PC-3 (cell line): ENCODE measurements around the gene PDE9A. TPM values are rescaled to one million over a fixed set of nuclear protein-coding genes. Genes with fewer than 3 reads are reported as not detected.

Experiments used
- ATAC-seq: fragments of 200-7000 bp; cut with Tn5 transposase; 2 replicates; pipeline ENCODE4 v1.9.1; 2020; ENCODE audit warnings: mild to moderate bottlenecking, moderate library complexity
- BruUV-seq: library from RNA; stranded (reverse); fragments of 400-500 nt; replicated peaks from 2 replicates; lab custom pipeline; 2021; lab: Mats Ljungman, UMichigan
- CTCF ChIA-PET: fragments of 300-600 bp; sonication (Branson Sonifier 250); formaldehyde crosslinking; loops from one replicate; lab custom pipeline; 2022; ENCODE audit warnings: antibody characterized with exemption; lab: Charles Lee
- POLR2A ChIA-PET: fragments of 300-600 bp; sonication (Branson Sonifier 250); formaldehyde crosslinking; loops from one replicate; lab custom pipeline; 2022; ENCODE audit warnings: antibody characterized with exemption; ENCODE audit not compliant: unreplicated experiment; lab: Charles Lee
- DNase-seq: peaks from one replicate; pipeline ENCODE4 v3.0.0-alpha.2; 2015
- H2AFZ ChIP-seq: fragments of 300-600 bp; sonication (generic); 2 replicates; pipeline ENCODE4 v1.6.0; 2016; ENCODE audit warnings: antibody characterized with exemption, low read length
- H3F3A ChIP-seq: fragments of 300-600 bp; sonication (generic); one replicate; pipeline ENCODE4 v1.6.0; 2017; ENCODE audit warnings: antibody characterized with exemption, low read length, control low read depth, mild to moderate bottlenecking; ENCODE audit not compliant: unreplicated experiment
- H3K27ac ChIP-seq: fragments of 300-600 bp; sonication (generic); 2 replicates; pipeline ENCODE4 v1.5.1; 2016; ENCODE audit warnings: mild to moderate bottlenecking, low read length
- H3K27me3 ChIP-seq: fragments of 300-600 bp; sonication (generic); 2 replicates; pipeline ENCODE4 v1.6.1; 2016; ENCODE audit warnings: low read length, mixed read lengths
- H3K36me3 ChIP-seq: fragments of 300-600 bp; sonication (generic); 2 replicates; pipeline ENCODE4 v1.6.1; 2016; ENCODE audit warnings: low read depth, mixed run types, low read length, mixed read lengths
- H3K4me1 ChIP-seq: fragments of 300-600 bp; sonication (generic); 2 replicates; pipeline ENCODE4 v1.5.1; 2016; ENCODE audit warnings: low read length; ENCODE audit not compliant: insufficient read depth
- H3K4me2 ChIP-seq: fragments of 300-600 bp; sonication (generic); 2 replicates; pipeline ENCODE4 v1.6.0; 2016; ENCODE audit warnings: low read length
- H3K4me3 ChIP-seq: fragments of 300-600 bp; sonication (generic); 2 replicates; pipeline ENCODE4 v1.5.1; 2016; ENCODE audit warnings: mild to moderate bottlenecking, low read length, mixed read lengths
- H3K79me2 ChIP-seq: fragments of 300-600 bp; sonication (generic); 2 replicates; pipeline ENCODE4 v1.6.1; 2017; ENCODE audit warnings: low read length, mixed read lengths
- H3K9ac ChIP-seq: fragments of 300-600 bp; sonication (generic); 2 replicates; pipeline ENCODE4 v1.6.0; 2016; ENCODE audit warnings: mild to moderate bottlenecking, low read length
- H3K9me2 ChIP-seq: fragments of 300-600 bp; sonication (generic); replicated peaks from 2 replicates; pipeline ENCODE4 v1.6.1; 2016; ENCODE audit warnings: mixed run types, low read length, mixed read lengths
- H3K9me3 ChIP-seq: fragments of 300-600 bp; sonication (generic); 2 replicates; pipeline ENCODE4 v1.6.1; 2016; ENCODE audit warnings: low read length, mixed read lengths
- H4K20me1 ChIP-seq: fragments of 300-600 bp; sonication (generic); 2 replicates; pipeline ENCODE4 v1.6.1; 2016; ENCODE audit warnings: low read length, mixed read lengths
- CTCF ChIP-seq: fragments of 300-600 bp; sonication (generic); conservative IDR thresholded peaks from 2 replicates; pipeline ENCODE4 v1.5.1; 2017; ENCODE audit warnings: antibody characterized with exemption, low read depth, mild to moderate bottlenecking, low read length
- EZH2 ChIP-seq: fragments of 300-600 bp; sonication (generic); IDR thresholded peaks from one replicate; pipeline ENCODE4 v1.6.1; 2017; ENCODE audit warnings: antibody characterized with exemption, mild to moderate bottlenecking, low read length; ENCODE audit not compliant: unreplicated experiment
- EZH2phosphoT487 ChIP-seq: fragments of 300-600 bp; sonication (generic); IDR thresholded peaks from 2 replicates; pipeline ENCODE4 v1.6.1; 2018; ENCODE audit warnings: mild to moderate bottlenecking, antibody characterized with exemption, low read length, borderline replicate concordance
- intact Hi-C: fragments of 100-400 bp; cut with micrococcal nuclease; formaldehyde crosslinking; loops from 2 replicates; pipeline ENCODE4 v1.9.0; 2023
- total RNA-seq: library from RNA; depleted of rRNA; stranded (reverse); fragments of >200 nt; gene quantifications from 2 replicates; pipeline ENCODE4 v1.2.3, GENCODE V29; 2014

Gene PDE9A
- total RNA-seq, 1 experiment from 2014 or later, result 0.33 TPM

DNA sequence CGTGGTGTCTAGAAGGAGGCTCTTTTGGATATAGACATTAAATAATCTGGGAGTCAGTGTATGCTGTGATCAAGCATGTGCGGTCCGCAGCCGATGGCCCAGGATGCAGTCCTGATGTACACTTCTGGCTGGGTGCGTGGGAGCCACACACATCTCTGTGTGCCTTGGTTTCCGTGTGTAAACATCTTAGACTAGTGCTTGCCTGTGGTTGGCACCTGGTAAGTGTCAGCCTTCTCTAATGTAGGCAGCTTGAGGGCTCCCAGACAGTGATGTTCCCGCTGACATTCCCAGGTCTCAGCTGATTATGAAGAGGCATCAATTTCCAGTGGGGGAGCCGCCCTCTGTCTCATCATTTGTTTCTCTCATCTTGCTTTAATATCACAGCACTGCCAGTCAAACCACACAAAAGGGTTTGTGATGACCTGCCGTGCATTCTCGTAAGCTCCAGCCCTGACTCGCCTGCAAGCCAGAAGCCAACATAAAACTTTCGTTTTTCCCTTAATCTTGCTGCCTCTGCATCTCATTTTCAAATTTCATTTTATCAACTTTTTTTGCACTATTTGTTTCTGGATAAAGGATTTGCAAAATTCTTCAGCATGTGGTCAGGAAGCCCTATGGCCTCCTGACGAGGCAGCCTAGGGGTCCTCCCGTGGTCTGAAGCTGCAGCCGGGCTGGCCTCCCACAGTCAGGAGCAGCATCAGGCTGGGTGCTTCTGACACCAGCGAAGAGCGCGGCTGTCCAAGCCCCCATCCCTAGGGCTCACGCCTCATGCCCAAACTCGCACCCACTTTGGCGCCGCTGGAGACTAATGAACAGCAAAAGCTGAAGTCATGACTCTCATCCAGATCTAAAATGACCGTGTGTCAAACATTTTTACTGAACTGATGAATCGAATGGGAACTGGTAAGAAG is 28.1 kb downstream of the PDE9A start:
- Histone ChIP-seq H3K79me2 (no peaks in the 10 kb centered on the region), H3K9ac (no peak overlapping the region), H3K27me3 (peaks cover 51% of the 10 kb centered on the region), H3K36me3 (no peaks in the 10 kb centered on the region), H3K4me3 (no peak overlapping the region), H2AFZ (no peak overlapping the region), H3K4me2 (no peak overlapping the region), H3K4me1 (peaks cover 15% of the 10 kb centered on the region), H4K20me1 (no peaks in the 10 kb centered on the region), H3F3A (no peaks in the 10 kb centered on the region), H3K9me2 (no peaks in the 10 kb centered on the region), H3K27ac (no peak overlapping the region), H3K9me3 (no peaks in the 10 kb centered on the region)
- intact Hi-C loops, result no loop called here
- POLR2A ChIA-PET, result no interaction called here
- BruUV-seq, result no TSS peak
- DNase-seq, result no peak
- TF ChIP-seq EZH2phosphoT487 (no peak), CTCF (no peak), EZH2 (no peak)
- ATAC-seq, result no peak
- CTCF ChIA-PET, result no interaction called here

- H3K79me2 ChIP-seq, result no peaks in the 10 kb centered on the region
- no peaks in the 10 kb centered on the region for H3F3A ChIP-seq
- H3K4me1 ChIP-seq, result peaks cover 15% of the 10 kb centered on the region
- POLR2A ChIA-PET, result no interaction called here
- DNase-seq (no peak), ATAC-seq (no peak)
- H2AFZ ChIP-seq, result no peak overlapping the region
- H3K9ac ChIP-seq, result no peak overlapping the region
- H3K4me2 ChIP-seq, result no peak overlapping the region
- no peaks in the 10 kb centered on the region for H3K36me3 ChIP-seq
- TF ChIP-seq EZH2phosphoT487, result no peak
- TF ChIP-seq EZH2, result no peak
- TF ChIP-seq CTCF, result no peak
- H3K27me3 ChIP-seq, result peaks cover 41% of the 10 kb centered on the region
- H3K4me3 ChIP-seq, result no peak overlapping the region
- BruUV-seq, result no TSS peak
- H3K9me3 ChIP-seq, result no peaks in the 10 kb centered on the region
- no peaks in the 10 kb centered on the region for H4K20me1 ChIP-seq
- intact Hi-C loops, result no loop called here
- no peaks in the 10 kb centered on the region for H3K9me2 ChIP-seq
- H3K27ac ChIP-seq, result no peak overlapping the region
- CTCF ChIA-PET, result no interaction called here
Measured at GRCh38 chr21:42682661-42683210, 29.3 kb downstream of the PDE9A start.
